SJSA1 (cell line): ENCODE measurements around the gene PLCD3. TPM values are rescaled to one million over a fixed set of nuclear protein-coding genes. Genes with fewer than 3 reads are reported as not detected.

Experiments
- DNase-seq, 2 experiments: peaks; one replicate each; pipeline ENCODE4 v3.0.0-alpha.2; 2015 to 2020; ENCODE audit warnings: low spot score in 2 of 2, low read depth in 1 of 2
- H3K27ac ChIP-seq: fragments of 250-450 bp; sonication (Bioruptor Pico); 2 replicates; pipeline ENCODE4 v1.5.1; 2020; ENCODE audit warnings: mild to moderate bottlenecking, moderate library complexity
- H3K27me3 ChIP-seq: fragments of 250-450 bp; sonication (Bioruptor Pico); replicated peaks from 2 replicates; pipeline ENCODE4 v1.5.1; 2020; ENCODE audit warnings: mild to moderate bottlenecking, moderate library complexity
- H3K36me3 ChIP-seq: fragments of 250-450 bp; sonication (Bioruptor Pico); 2 replicates; pipeline ENCODE4 v1.5.1; 2020; ENCODE audit warnings: mild to moderate bottlenecking
- H3K4me1 ChIP-seq: fragments of 250-450 bp; sonication (Bioruptor Pico); replicated peaks from 2 replicates; pipeline ENCODE4 v1.6.1; 2021; ENCODE audit warnings: mild to moderate bottlenecking
- H3K4me3 ChIP-seq: fragments of 250-450 bp; sonication (Bioruptor Pico); 2 replicates; pipeline ENCODE4 v1.5.1; 2020; ENCODE audit warnings: mild to moderate bottlenecking
- H3K9me3 ChIP-seq: fragments of 250-450 bp; sonication (Bioruptor Pico); replicated peaks from 2 replicates; pipeline ENCODE4 v1.5.1; 2020; ENCODE audit warnings: mild to moderate bottlenecking
- total RNA-seq: library from RNA; depleted of rRNA; stranded (reverse); fragments of >200 nt; shearing (Covaris generic); gene quantifications from 2 replicates; pipeline ENCODE4 v1.2.3, GENCODE V29; 2014; rRNA removed

The PLCD3 gene
- total RNA-seq, 1 experiment from 2014 or later = 92.5 TPM

DNA sequence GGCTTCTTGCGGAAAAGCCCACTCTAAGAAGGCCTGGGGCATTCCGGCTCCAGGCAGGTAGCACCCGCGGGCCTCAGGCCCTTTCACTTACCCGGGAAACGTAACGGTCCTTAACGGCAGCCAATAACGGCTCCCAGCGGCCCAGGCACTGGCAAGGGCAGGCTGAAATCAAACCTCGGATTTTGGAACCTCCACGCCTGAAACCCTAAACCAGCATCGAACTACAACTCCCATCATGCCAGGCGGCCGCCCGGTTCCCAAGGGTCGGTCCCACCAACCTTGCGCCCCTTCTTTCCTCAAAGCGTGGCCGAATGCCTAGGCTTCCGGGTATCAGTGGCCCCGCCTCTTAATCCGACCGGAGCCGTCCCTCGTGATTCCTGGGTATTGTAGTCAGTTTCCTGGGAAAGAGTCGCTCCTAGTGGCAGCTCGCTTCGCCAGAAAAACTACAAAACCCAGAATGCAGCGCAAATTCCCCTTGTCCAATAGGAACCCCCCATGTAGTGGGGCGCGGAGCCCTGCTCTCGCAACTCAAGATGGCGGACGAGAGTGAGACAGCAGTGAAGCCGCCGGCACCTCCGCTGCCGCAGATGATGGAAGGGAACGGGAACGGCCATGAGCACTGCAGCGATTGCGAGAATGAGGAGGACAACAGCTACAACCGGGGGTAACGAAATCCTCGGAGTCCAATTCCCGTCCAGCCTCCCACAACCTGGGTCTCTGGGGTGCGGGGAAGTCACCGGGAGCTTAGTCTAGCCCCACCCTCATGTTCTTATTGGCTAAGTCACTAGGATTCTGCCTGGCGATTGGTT, 71.3 kb downstream of the PLCD3 start, which contains the start of gene NMT1:
TSS of gene NMT1 (plus strand) at position 521 of the 809 bp plus-strand sequence. CDS start at position 534, 13 bp downstream.
- H3K4me1 ChIP-seq = peaks cover 16% of the 10 kb centered on the region
- peak within 1 kb of the TSS; percentile 66 for H3K4me3 ChIP-seq
- H3K36me3 ChIP-seq = peaks cover 20% of the 10 kb centered on the region
- peak; percentile 100 for DNase-seq
- peak within 1 kb of the TSS; percentile 83 for H3K27ac ChIP-seq
- no peaks in the 10 kb centered on the region for H3K9me3 ChIP-seq
- H3K27me3 ChIP-seq = no peaks in the 10 kb centered on the region

DNA sequence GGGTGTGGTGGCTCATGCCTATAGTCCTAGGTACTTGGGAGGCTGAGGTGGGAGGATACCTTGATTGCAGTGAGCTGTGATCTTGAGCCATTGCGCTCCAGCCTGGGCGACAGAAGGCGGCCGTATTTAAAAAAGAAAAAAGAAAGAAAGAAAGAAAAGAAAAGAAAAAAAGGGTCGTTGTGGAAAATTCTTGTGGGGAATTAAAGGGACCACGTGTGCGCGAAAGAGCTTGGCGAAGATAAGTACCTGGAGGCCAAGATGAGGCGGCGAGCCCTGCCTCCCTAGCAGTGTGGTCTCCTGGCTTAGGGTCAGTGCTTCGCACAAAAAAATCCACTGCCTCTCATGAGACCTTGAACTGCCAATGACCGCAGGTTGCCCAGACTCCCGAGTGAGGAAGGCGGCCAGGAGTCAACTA, 71.9 kb downstream of the PLCD3 start:
- Histone ChIP-seq H3K4me1 (peaks cover 16% of the 10 kb centered on the region), H3K9me3 (no peaks in the 10 kb centered on the region), H3K4me3 (peak overlapping the region; percentile 66), H3K36me3 (peaks cover 20% of the 10 kb centered on the region), H3K27me3 (no peaks in the 10 kb centered on the region), H3K27ac (peak overlapping the region; percentile 55)
- DNase-seq = no peak

Other genes with a start within 250 kb of the PLCD3 start
- gene EFTUD2, start 233.1 kb downstream of the PLCD3 start, total RNA-seq = 158 and 179 TPM in 2 replicates
- gene GFAP, start 217.0 kb downstream of the PLCD3 start, total RNA-seq = not detected in 2 replicates
- 7.8 and 14.0 TPM in 2 replicates for gene KIF18B, start 184.7 kb downstream of the PLCD3 start, total RNA-seq
- gene C1QL1, start 164.2 kb downstream of the PLCD3 start, total RNA-seq = 5.2 TPM in 1 of 2 replicates, not detected in the other
- 51.8 and 74.1 TPM in 2 replicates for gene DCAKD, start 80.9 kb downstream of the PLCD3 start, total RNA-seq
- gene NMT1, start 71.2 kb downstream of the PLCD3 start, total RNA-seq = 126 and 144 TPM in 2 replicates
- 0.89 and 1.6 TPM in 2 replicates for gene ACBD4, start 3.2 kb upstream of the PLCD3 start, total RNA-seq
- gene HEXIM1, start 16.0 kb upstream of the PLCD3 start, total RNA-seq = 7.2 and 7.3 TPM in 2 replicates
- 8.0 and 10.0 TPM in 2 replicates for gene HEXIM2, start 29.4 kb upstream of the PLCD3 start, total RNA-seq
- gene FMNL1, start 89.4 kb upstream of the PLCD3 start, total RNA-seq = not detected in 2 replicates
- gene SPATA32, start 129.6 kb upstream of the PLCD3 start, total RNA-seq = not detected in 2 replicates
- 3.7 and 5.5 TPM in 2 replicates for gene MAP3K14, start 184.5 kb upstream of the PLCD3 start, total RNA-seq